T-helper 1 cell treated with Interleukin-12 subunit alpha and Interleukin-12 subunit beta and Interleukin-4 antibody, amounts not matched to agents 30 μg/mL and 1 μg/mL, for 36 hours (primary cell): ENCODE measurements around the gene RHBDF2.

Source experiments
- H3K27ac Mint-ChIP-seq: one replicate; pipeline ENCODE4 v1.8.0; 2021; ENCODE audit warnings: mild to moderate bottlenecking, mixed read lengths
- H3K27me3 Mint-ChIP-seq: one replicate; pipeline ENCODE4 v1.8.0; 2021; ENCODE audit warnings: low read depth, mixed read lengths
- H3K36me3 Mint-ChIP-seq: one replicate; pipeline ENCODE4 v1.8.0; 2021; ENCODE audit warnings: low read depth, mixed read lengths
- H3K4me1 Mint-ChIP-seq: one replicate; pipeline ENCODE4 v1.8.0; 2021; ENCODE audit warnings: low read depth, mixed read lengths
- H3K4me3 Mint-ChIP-seq: one replicate; pipeline ENCODE4 v1.8.0; 2021; ENCODE audit warnings: mild to moderate bottlenecking, moderate library complexity, mixed read lengths
- H3K9me3 Mint-ChIP-seq: one replicate; pipeline ENCODE4 v1.8.0; 2021; ENCODE audit warnings: mixed read lengths

RHBDF2 gene

DNA sequence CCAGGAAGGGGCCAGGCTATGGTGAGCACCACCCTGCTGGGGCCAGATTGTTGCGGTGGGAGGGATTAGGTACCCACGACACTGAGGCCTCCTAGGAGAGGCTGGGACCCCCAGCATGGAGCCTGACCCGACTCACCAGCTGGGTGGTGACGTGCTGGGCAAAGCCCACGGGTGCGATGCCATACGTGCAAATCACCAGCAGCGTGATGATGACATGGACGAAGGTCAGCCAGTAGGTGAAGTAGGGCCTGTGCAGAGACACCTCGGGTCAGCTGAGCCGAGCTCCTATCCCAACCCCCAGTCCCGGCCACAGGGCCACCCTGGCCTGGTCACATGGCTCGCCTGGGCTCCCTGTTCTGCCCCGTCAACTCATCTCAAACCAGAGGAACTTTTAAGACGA is 26.3 kb downstream of the RHBDF2 start:
- Mint-ChIP-seq H3K9me3 (no peaks in the 10 kb centered on the region), H3K27ac (no peak overlapping the region), H3K4me1 (no peaks in the 10 kb centered on the region), H3K4me3 (no peak overlapping the region), H3K36me3 (peaks cover 20% of the 10 kb centered on the region), H3K27me3 (no peaks in the 10 kb centered on the region)

DNA sequence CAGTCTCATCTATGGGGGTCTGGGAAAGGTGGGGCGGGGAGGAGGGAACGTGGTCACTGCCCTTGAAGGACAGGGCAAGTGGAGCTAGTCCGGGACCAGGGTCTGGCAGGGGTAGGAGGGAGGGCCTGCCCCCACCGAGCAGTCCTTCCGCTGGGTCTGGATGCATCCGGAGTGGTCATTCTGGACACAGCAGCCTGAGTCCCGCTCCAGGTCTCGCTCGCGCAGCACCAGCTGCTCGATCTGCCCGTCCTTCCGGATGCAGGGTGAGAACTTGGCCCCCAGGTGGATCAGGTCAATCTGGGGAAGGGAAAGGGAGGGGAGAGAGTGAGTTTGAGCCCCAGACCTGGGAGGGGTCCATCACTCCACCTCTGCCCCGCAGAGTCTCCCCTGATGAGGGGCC is 27.0 kb downstream of the RHBDF2 start:
- Mint-ChIP-seq H3K27me3 (no peaks in the 10 kb centered on the region), H3K27ac (no peak overlapping the region), H3K4me3 (no peak overlapping the region)

DNA sequence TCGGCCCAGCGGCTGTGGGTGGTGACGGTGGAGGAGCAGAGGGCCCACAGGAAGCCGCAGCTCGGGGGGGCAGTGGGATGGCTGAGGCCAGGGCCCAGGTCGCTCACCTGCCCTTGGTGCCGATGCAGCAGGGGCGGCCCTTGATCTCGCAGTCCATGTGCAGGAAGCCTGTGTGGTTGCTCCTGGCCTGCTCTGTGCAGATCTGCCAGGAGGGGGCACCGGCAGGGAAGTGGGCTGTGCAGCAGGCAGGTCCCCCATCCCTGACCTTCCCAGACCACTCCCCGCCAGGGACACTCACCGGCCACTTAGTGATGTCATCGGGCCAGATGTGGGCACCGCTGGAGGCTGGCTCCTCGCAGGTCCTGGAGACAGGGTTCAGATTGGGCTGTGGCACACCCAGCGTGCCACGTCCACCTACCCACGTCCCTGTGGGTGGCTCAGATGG is 27.7 kb downstream of the RHBDF2 start:
- Mint-ChIP-seq H3K36me3 (peaks cover 18% of the 10 kb centered on the region), H3K27ac (no peak overlapping the region), H3K9me3 (no peaks in the 10 kb centered on the region), H3K27me3 (no peaks in the 10 kb centered on the region), H3K4me1 (no peaks in the 10 kb centered on the region), H3K4me3 (no peak overlapping the region)

More for the DNA sequence above, 27.0 kb downstream of the RHBDF2 start:
- no peaks in the 10 kb centered on the region for H3K9me3 Mint-ChIP-seq
- H3K36me3 Mint-ChIP-seq = peaks cover 18% of the 10 kb centered on the region
- no peaks in the 10 kb centered on the region for H3K4me1 Mint-ChIP-seq

DNA sequence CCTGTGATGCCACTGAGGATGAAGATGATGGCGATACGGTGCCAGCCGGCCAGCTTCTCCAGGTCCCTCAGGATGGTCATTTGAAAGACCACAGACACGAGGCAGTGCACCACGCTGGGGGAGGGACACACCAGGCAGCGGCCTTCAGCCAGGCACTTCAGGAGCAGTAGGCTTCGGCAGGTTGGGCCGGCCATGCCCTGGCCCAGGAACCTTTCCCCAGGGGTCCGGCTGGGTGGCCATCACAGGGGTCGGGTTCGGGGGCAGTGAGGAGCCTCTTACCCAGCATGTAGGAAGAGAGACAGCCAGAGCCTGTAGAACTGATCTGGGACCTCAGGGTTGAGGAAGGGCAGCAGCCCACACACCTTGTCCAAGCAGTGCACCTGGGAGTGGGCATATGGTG is 28.5 kb downstream of the RHBDF2 start:
- H3K4me1 Mint-ChIP-seq = no peaks in the 10 kb centered on the region
- no peaks in the 10 kb centered on the region for H3K9me3 Mint-ChIP-seq
- H3K36me3 Mint-ChIP-seq = peaks cover 11% of the 10 kb centered on the region
- H3K27me3 Mint-ChIP-seq = no peaks in the 10 kb centered on the region
- H3K27ac Mint-ChIP-seq = no peak overlapping the region
- H3K4me3 Mint-ChIP-seq = no peak overlapping the region

DNA sequence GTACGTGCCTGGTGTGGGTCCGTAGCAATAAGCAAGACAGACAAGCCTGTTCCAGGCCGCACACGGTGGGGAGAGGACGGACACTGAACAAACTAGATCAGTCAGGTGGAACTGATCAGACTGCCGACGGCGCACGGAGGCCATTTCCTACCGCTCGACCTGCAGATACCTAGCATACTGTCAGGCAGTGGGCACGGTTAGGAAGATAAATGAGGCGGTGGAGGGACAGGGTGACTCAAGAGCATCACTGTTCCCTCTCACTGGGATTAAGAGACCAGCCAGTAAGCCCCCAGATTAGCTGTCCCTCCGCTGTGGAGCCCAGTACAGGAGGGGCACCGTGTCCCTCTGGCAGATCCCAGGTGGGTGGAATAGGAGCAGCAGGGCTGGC is 29.0 kb downstream of the RHBDF2 start:
- Mint-ChIP-seq H3K4me1 (no peaks in the 10 kb centered on the region), H3K4me3 (no peak overlapping the region), H3K9me3 (no peaks in the 10 kb centered on the region), H3K27me3 (no peaks in the 10 kb centered on the region), H3K36me3 (peaks cover 11% of the 10 kb centered on the region), H3K27ac (no peak overlapping the region)

DNA sequence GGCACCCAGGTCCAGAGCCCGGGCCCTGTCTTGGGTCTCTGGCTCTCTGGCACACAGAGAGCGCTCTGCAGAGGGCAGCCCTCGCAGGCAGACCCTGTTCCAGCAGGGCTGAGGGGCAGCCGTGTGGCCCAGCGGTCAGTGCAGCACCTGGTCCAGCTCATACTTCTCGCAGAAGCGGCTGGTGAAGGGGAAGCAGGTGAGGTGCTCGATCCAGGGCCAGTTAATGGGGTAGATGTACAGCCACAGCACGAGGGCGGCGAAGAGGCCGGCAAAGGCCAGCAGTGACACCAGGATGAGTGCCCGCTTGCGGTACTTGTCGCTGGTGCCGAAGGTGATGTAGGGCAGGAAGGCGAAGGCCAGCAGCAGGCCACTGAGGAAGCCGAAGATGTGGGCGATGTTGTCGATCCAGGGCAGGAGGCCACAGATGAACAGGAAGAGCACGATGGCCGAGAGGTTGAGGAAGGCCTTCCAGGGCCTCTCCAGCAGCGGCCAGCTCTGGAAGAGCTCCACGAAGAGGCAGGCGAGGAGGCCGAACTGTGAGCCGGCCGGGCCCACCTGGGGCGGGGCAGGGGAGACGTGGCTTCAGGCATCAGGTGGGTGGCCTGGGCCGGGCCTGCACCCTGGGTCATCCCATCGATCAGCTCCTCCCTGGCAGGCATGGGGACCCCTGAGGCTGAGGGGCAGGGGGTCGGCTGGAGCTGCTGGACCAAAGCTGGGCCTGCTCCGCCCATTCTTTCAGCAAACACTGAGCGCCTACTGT is 29.5 kb downstream of the RHBDF2 start:
- H3K9me3 Mint-ChIP-seq = no peaks in the 10 kb centered on the region
- no peaks in the 10 kb centered on the region for H3K27me3 Mint-ChIP-seq
- peaks cover 11% of the 10 kb centered on the region for H3K36me3 Mint-ChIP-seq
- no peak overlapping the region for H3K27ac Mint-ChIP-seq
- no peak overlapping the region for H3K4me3 Mint-ChIP-seq
- no peaks in the 10 kb centered on the region for H3K4me1 Mint-ChIP-seq

DNA sequence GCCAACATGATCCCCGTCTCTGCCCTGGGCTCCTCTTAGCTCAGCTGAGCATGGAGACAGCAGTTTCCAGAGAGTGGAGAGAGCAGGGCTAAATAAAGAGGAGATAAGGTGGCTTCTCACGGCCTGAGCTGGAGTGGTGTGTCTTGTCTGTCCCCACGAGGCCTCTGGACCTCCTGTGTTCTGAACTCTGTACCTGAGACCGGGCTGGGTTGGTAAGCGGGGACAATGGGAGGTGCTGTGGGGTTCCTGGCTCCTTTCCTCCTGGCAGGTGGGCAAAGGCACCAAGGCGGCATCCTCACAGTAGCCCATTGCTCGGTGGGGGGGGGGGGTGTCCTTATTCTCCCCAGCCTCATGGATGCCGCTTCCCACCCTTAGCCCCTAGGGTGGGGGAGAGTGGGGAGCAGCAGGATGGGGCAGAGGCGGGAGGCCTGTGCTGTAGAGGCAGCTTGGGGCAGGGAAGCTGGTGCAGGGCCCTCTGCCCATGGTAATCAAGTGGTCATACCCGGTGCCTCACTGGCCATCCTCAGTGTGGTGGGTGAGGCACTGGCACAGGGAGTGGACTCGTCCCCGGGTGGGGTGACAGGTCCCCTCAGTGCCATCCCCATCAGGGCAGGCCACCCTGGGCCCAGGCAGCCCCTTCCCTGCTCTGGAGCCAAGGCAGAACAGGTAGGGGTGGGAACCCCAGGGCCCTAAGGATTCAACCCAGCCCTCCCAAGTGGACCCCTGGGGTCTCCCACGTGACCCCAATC is 31.1 kb downstream of the RHBDF2 start:
- Mint-ChIP-seq H3K27ac (no peak overlapping the region), H3K27me3 (no peaks in the 10 kb centered on the region), H3K9me3 (no peaks in the 10 kb centered on the region), H3K4me3 (no peak overlapping the region), H3K4me1 (peaks cover 8% of the 10 kb centered on the region), H3K36me3 (peaks cover 8% of the 10 kb centered on the region)

DNA sequence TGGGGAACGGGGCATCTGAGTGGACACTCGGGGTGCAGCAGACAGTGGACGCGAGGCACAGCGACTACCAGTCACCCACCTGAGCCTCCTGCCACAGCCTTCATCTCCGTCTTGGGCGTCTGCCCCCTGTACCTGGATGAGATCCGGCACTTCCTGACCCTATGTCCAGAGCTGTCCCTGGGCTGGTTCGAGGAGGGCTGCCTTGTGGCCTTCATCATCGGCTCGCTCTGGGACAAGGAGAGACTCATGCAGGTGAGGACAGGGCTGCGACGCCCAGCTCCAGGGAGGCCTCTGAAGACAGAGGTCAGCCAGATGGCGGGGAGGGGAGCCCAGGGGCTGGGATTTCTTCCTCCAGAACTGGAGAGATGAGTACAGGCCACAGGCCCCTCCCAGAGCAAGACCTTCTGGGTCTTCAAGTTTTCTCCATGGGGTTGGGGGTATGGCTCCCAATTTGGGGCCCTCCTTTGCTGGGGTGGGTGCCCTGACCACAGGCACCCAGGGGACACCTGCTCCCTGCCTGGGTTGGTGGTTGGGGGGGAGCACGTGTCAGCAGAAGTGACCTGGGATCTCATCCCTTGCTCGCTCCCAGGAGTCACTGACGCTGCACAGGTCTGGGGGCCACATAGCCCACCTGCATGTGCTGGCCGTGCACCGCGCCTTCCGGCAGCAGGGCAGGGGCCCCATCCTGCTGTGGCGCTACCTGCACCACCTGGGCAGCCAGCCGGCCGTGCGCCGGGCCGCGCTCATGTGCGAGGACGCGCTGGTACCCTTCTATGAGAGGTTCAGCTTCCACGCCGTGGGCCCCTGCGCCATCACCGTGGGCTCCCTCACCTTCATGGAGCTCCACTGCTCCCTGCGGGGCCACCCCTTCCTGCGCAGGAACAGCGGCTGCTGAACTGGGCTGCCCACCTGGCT is 31.9 kb downstream of the RHBDF2 start:
- H3K27ac Mint-ChIP-seq = no peak overlapping the region
- H3K27me3 Mint-ChIP-seq = peaks cover under 1% of the 10 kb centered on the region
- H3K4me1 Mint-ChIP-seq = peaks cover 8% of the 10 kb centered on the region
- H3K4me3 Mint-ChIP-seq = no peak overlapping the region
- H3K36me3 Mint-ChIP-seq = peaks cover 7% of the 10 kb centered on the region
- no peaks in the 10 kb centered on the region for H3K9me3 Mint-ChIP-seq

DNA sequence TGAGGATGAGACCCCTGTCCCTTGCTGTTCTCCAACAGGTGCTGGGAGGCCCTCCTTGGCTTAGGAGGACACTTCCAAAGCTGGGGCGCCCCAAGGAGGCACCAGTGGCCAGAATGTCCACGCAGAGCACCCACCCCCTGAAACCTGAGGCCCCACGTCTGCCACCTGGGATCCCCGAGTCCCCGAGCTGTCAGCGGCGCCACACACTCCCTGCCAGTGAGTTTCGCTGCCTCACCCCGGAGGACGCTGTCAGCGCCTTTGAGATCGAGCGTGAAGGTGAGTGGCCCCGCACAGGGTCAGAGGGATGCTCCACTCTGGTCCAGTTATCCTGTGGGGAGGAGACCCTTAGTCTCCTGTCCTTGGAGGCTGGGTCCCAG is 32.6 kb downstream of the RHBDF2 start:
- no peak overlapping the region for H3K27ac Mint-ChIP-seq
- peaks cover 7% of the 10 kb centered on the region for H3K36me3 Mint-ChIP-seq
- peaks cover 3% of the 10 kb centered on the region for H3K27me3 Mint-ChIP-seq
- H3K4me3 Mint-ChIP-seq = no peak overlapping the region
- H3K4me1 Mint-ChIP-seq = peaks cover 8% of the 10 kb centered on the region
- H3K9me3 Mint-ChIP-seq = no peaks in the 10 kb centered on the region

DNA sequence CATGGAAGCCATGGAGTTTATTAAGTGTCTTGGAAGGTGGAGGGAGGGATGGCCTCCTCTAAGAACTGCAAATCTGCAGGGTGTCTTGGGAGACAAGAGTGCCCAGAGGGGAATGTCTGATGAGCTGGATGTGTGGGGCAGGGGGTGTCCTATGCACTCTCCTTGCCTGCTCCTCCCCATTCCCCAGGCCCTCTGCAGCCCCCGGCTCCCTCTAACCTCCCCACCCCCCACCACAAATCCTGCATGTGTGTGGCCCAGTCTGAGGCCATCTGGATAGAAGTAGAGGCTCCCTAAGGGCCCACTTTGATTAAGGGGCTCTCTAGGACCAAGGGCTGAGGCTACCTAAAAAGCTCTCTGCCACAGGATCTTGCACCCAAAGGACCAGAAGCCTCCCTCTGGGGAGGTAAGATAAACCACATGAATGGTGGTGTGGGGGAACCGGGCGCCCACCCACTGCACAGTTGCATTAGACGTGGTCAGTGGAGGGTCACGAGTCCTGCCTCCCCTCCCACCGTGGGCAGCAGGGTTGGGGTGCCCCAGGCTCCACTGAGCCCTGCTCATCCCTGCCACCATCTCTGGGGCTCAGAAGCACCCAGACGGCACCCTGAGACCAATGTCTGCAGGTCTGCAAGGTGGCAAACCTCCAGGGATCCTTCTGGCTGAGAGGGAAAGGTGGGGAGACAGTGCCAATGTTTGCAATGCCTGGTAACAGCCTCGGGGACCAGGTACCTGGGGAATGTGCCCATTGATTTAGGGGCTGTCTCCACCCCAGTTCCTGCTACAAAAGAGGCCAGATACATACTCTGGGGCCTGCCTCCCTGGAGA is 33.2 kb downstream of the RHBDF2 start:
- Mint-ChIP-seq H3K36me3 (peaks cover 7% of the 10 kb centered on the region), H3K4me3 (no peak overlapping the region), H3K9me3 (no peaks in the 10 kb centered on the region), H3K4me1 (peaks cover 8% of the 10 kb centered on the region), H3K27ac (no peak overlapping the region), H3K27me3 (peaks cover 3% of the 10 kb centered on the region)

DNA sequence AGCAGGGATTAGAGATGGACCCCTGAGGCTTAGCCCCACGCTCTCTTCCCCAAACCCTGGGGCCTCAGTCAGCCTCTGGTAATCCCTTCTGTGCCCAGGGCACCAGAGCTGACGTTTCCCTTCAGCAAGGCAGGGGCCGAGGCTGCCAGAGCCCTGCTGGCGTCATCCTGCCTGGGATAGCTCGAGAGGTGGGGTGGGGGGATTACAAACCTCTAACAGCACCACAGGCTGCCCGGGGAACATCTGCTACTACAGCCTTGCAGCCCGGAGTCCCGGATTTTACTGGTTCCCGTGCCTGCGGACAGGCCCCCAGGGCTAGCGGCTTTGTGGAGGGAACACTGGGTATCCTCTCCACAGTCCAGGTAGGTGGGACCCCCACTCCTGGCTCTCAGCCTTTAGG is 33.9 kb downstream of the RHBDF2 start, which contains the start of gene AANAT:
Gene AANAT, plus strand, starts transcription at position 238 of the 400 bp plus-strand sequence. CDS start 1,144 bp downstream, outside the sequence.
- H3K9me3 Mint-ChIP-seq = no peaks in the 10 kb centered on the region
- peaks cover 8% of the 10 kb centered on the region for H3K4me1 Mint-ChIP-seq
- H3K27ac Mint-ChIP-seq = no peak within 1 kb of the TSS
- H3K36me3 Mint-ChIP-seq = peaks cover 5% of the 10 kb centered on the region
- H3K27me3 Mint-ChIP-seq = peaks cover 3% of the 10 kb centered on the region
- no peak within 1 kb of the TSS for H3K4me3 Mint-ChIP-seq

DNA sequence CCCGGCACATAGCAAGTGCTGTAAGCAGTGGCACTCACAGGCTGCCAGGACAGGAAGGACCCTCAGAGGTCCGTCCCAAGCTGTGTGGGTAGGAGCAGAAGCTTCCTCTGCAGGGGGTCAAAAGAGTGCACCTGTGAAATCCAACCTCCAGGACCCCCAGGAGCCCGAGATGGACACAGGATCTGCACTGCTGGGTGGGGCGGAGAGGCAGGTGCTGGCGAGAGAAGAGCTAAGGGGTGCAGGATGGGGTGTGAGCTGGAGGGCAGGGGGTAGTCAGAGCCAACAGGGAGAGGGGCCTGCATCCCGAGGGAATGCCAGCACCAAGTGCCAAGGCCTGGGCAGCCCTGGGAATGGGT is 34.5 kb downstream of the RHBDF2 start:
- H3K9me3 Mint-ChIP-seq = no peaks in the 10 kb centered on the region
- H3K27me3 Mint-ChIP-seq = peaks cover 6% of the 10 kb centered on the region
- no peak overlapping the region for H3K4me3 Mint-ChIP-seq
- H3K36me3 Mint-ChIP-seq = peaks cover 5% of the 10 kb centered on the region
- H3K27ac Mint-ChIP-seq = no peak overlapping the region
- peaks cover 8% of the 10 kb centered on the region for H3K4me1 Mint-ChIP-seq

DNA sequence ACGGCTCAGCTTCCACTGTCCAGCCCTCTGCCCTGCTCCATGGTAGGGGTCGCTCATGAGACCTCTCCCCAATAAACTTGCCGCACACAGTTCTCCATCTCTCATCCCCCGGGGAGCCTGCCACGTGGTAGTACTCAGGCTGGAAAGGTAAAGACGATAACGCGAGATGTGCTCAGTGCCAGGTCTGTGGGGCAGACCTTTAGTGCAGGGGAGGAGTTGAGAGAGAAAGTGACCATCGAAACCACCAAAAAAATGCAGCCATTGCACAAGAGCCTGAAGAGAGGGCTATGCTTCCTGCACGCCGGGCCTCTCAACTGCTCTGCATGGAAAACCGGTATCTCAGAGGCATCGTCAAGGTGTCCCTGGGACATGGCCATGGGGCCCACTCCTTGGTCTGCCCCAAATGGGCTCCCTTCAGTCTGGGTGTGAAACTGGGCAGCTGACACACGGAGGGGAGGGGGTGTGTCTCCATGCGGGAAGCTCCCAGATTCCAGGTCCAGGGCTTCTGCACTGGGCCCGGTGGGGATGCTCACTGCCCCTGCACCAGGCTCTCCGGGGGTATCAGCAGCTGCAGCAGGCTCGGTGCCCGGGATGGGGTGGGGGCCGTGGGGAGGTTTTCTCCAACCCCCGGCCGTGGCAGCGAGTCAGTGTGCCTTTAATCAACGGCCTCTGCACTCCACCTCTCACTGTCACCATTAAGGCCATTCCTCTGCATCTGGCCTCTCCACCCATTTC is 38.5 kb downstream of the RHBDF2 start:
- no peak overlapping the region for H3K4me3 Mint-ChIP-seq
- no peaks in the 10 kb centered on the region for H3K9me3 Mint-ChIP-seq
- H3K27me3 Mint-ChIP-seq = peaks cover 6% of the 10 kb centered on the region
- H3K36me3 Mint-ChIP-seq = no peaks in the 10 kb centered on the region
- peaks cover 8% of the 10 kb centered on the region for H3K4me1 Mint-ChIP-seq
- H3K27ac Mint-ChIP-seq = no peak overlapping the region
